HG03565 (cell line): ENCODE measurements around the gene EFCAB13.
"Not testable (repeated sequence)": the region's sequence is repeated elsewhere in the genome, so short reads cannot be mapped to it uniquely, and the experiment has no call there.

Experiments
- ATAC-seq: cut with Tn5 transposase; IDR thresholded peaks from one replicate; pipeline ENCODE4 v1.9.1; 2021; ENCODE audit warnings: mild to moderate bottlenecking, moderate library complexity; ENCODE audit not compliant: unreplicated experiment

EFCAB13 gene

DNA sequence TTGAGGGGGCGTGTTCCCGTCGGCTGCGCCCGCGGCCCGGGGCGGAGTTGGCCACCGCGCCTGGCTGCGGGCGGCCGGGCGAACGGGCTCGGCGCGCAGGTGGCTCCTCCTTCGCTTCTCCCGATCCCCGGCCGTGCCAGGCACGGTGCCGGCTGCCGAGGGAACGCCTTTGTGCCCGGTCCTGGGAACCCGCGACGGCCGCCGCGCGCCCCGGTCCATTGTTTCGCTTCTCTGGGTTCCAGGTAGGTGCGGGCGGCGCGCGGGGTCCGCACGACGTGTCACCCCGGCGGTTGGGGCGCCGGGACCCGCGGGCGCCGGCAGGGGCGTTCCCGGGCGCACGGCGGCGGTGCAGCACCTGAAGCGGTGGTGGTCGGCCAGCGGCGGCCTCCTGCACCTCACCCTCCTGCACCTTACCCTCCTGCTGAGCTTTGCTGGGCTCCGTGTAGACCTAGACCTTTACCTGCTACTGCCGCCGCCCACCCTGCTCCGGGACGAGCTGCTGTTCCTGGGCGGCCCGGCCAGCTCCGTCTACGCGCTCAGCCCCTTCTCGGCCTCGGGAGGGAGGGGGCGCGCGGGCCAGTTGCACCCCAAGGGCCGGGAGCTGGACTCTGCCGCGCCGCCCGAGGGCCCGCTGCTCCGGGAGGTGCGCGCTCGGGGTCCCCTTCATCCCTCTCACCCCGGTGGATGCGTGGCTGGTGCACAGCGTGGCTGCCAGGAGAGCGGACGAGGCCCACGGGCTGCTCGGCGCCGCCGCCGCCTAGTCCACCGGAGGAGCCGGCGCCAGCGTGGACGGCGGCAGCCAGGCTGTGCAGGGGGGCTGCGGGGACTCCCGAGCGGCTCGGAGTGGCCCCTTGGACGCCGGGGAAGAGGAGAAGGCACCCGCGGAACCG lies 99.9 kb downstream of the EFCAB13 start:
- no peak for ATAC-seq

DNA sequence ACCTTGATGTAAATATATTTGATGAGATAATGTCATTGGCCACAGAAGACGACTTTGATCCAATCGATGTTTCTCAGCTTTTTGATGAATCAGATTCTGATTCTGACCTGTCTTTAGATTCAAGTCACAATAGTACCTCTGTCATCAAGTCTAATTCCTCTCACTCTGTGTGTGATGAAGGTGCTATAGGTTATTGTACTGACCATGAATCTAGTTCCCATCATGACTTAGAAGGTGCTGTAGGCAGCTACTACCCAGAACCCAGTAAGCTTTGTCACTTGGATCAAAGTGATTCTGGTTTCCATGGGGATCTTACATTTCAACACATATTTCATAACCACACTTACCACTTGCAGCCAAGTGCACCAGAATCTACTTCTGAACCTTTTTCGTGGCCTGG lies 101.5 kb downstream of the EFCAB13 start:
- ATAC-seq: not testable (repeated sequence)

DNA sequence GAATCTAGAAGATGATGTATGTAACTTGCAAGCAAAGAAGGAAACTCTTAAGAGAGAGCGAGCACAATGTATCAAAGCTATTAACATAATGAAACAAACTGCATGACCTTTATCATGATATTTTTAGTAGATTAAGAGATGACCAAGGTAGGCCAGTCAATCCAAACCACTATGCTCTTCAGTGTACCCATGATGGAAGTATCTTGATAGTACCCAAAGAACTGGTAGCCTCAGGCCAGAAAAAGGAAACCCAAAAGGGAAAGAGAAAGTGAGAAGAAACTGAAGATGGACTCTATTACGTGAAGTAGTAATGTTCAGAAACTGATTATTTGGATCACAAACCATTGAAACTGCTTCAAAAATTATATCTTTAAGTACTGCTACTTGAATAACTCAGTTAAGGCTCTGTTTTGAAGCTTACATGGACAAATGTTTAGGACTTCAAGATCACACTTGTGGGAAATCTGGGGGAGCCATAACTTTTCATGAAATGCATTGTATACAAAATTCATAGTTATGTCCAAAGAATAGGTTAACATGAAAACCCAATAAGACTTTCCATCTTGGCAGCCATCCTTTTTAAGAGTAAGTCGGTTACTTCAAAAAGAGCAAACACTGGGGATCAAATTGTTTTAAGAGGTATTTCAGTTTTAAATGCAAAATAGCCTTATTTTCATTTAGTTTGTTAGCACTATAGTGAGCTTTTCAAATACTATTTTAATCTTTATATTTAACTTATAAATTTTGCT lies 102.3 kb downstream of the EFCAB13 start:
- not testable (repeated sequence) for ATAC-seq

DNA sequence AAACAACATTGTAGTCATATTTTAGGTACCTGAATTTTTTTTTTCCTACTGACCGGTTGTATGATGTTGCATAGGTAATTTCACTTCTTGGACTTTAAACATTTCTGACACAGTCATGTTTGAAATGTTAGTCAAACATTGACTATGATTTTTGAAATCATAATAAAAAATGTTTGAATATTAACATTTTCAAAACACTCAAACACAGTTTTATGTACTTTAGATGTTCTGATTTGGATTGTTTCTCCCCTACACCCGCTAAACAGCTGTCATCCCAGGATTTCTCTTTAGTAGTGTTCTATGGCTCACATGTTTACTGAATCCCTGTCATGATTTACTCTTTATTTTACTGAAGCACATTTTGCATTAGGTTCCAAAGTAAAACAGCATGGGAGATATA lies 104.2 kb downstream of the EFCAB13 start:
- ATAC-seq: no peak

DNA sequence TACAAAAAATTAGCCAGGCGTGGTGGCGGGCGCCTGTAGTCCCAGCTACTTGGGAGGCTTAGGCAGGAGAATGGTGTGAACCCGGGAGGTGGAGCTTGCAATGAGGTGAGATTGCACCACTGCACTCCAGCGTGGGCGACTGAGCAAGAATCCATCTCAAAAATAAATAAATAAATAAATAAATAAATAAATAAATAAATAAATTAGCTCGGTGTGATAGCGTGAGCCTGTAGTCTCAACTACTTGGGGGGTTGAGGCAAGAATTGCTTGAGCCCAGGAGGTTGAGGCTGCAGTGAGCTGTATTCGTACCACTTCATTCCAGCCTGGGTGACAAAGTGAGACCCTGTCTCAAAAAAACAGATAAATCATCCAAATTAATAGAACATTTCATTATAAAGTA lies 108.5 kb downstream of the EFCAB13 start:
- ATAC-seq: not testable (repeated sequence)

GRCh38 chr17:47465165-47465564 lies 141.4 kb downstream of the EFCAB13 start:
- ATAC-seq: no peak

- not testable (repeated sequence) for ATAC-seq
Measured at GRCh38 chr17:47466976-47467375, 143.2 kb downstream of the EFCAB13 start.

GRCh38 chr17:47470836-47471235 lies 147.1 kb downstream of the EFCAB13 start:
- no peak for ATAC-seq

DNA sequence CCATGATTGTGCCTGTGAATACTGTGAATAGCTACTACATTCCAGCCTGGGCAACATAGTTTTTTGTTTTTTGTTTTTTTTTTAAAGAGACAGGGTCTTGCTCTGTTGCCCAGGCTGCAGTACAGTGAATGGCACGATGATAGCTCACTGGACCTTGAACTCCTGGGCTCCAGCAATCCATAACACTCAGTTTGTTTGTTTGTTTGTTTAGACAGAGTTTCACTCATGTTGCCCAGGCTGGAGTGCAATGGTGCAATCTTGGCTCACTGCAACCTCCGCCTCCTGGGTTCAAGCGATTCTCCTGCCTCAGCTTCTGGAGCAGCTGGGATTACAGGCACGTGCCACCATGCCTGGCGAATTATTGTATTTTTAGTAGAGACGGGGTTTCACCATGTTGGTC lies 148.3 kb downstream of the EFCAB13 start:
- not testable (repeated sequence) for ATAC-seq
